ENCODE measurements around the gene MAML1.

DNA sequence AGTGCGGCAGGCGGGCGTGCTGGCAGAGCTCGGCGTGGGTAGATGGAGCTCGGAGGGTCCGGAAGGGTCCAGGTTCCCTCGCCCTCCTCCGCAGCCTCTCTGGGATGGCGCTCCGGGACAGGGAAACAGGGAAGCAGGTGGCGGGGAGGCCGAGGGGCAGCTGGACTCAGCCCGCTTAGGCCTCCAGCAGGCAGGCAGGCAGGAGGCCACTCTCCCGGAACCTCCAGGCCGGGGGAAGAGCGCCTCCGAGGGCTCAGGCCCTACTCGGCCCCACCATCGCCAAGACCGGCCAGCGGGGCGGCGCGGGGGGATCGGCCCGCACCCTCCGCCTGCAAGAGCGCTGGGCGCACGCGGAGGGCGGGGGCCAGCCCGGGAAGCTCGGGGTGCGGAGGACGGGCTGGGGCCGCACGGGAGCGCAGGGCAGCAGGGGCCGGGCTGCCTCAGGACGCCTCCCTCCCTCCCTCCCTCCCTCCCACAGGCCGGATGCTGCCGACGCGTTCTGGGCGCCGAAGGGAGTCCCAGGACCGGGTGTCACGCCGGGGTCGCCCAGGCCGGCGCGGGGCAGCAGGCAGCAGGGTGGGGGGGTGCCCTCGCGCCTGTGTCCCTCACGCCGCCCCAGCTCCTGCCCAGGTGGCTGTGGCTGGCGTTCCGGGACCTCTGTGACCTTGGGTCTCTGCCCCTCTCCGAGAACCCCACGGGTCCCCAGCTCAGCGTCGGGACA lies 73.1 kb downstream of the MAML1 start:
- TF ChIP-seq CTCF (conservative IDR thresholded peaks at IDR 0.05 in 1 of 2, IDR thresholded peaks at IDR 0.05 in 1 of 2; ENCODE audit: low read depth in 1 of 2, low read length in 2 of 2) (no peak), EZH2 (IDR thresholded peaks at IDR 0.05; ENCODE audit: low read length, missing control alignments) (no peak)
